ENCODE measurements around the gene ST3GAL3.

DNA sequence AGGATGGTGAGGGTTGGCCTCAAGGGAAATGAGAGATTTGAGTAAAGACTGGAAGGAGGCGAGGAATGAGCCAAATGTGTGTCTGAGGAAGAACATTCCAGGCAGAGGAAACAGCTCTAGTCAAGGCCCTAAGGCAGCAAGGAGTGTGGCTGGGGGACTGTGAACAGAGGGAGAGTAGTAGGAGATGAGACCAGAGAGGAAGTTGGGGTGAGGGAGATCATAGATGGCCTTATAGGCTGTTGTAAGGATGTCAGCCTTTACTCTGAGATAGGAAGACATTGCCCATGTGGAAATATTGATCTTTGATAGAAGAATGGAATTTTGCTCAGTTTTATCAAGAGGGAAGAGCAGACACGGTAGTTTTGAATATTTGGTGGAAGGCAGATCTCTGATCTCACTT is 171.1 kb downstream of the ST3GAL3 start:
- TF ChIP-seq CTCF (IDR thresholded peaks at IDR 0.05) (no peak), POLR2A (IDR thresholded peaks at IDR 0.05) (no peak)
